Neuronal stem cell (in vitro differentiated cells): ENCODE measurements around the gene SUCLG1.

Source experiments
- DNase-seq: peaks from one replicate; pipeline ENCODE4 v3.0.0-alpha.2; 2013; ENCODE audit warnings: low spot score
- H2AFZ ChIP-seq: one replicate; pipeline ENCODE4 v1.6.1; 2013; ENCODE audit warnings: mild to moderate bottlenecking, low read length, inconsistent platforms
- H2AK5ac ChIP-seq: 2 replicates; pipeline ENCODE4 v1.6.1; 2013; ENCODE audit warnings: low read depth, mild to moderate bottlenecking, inconsistent platforms, low read length, moderate library complexity, mixed read lengths
- H2BK120ac ChIP-seq: 2 replicates; pipeline ENCODE4 v1.6.1; 2013; ENCODE audit warnings: low read depth, mild to moderate bottlenecking, inconsistent platforms, low read length, moderate library complexity, mixed read lengths
- H2BK12ac ChIP-seq: one replicate; pipeline ENCODE4 v1.6.1; 2013; ENCODE audit warnings: low read length, inconsistent platforms
- H2BK15ac ChIP-seq: 2 replicates; pipeline ENCODE4 v1.6.1; 2013; ENCODE audit warnings: mild to moderate bottlenecking, low read length, inconsistent platforms, mixed read lengths
- H2BK5ac ChIP-seq: one replicate; pipeline ENCODE4 v1.6.1; 2013; ENCODE audit warnings: inconsistent platforms, mild to moderate bottlenecking, low read length, moderate library complexity
- H3K14ac ChIP-seq: one replicate; pipeline ENCODE4 v1.6.1; 2013; ENCODE audit warnings: low read length, inconsistent platforms
- H3K18ac ChIP-seq: 2 replicates; pipeline ENCODE4 v1.6.1; 2013; ENCODE audit warnings: low read length, inconsistent platforms
- H3K23ac ChIP-seq: 2 replicates; pipeline ENCODE4 v1.6.1; 2013; ENCODE audit warnings: low read depth, mild to moderate bottlenecking, mixed read lengths, low read length, inconsistent platforms; ENCODE audit not compliant: poor library complexity
- H3K27ac ChIP-seq: replicated peaks from 3 replicates; pipeline ENCODE4 v1.5.1; 2013; ENCODE audit warnings: low read length, inconsistent platforms
- H3K27me3 ChIP-seq, 3 experiments: 2 replicates each; pipeline ENCODE4 v1.6.1; 2013; ENCODE audit warnings: low read length in 3 of 3, mild to moderate bottlenecking in 2 of 3, inconsistent platforms in 1 of 3, low read depth in 1 of 3, mixed read lengths in 1 of 3, moderate library complexity in 1 of 3; ENCODE audit not compliant: control insufficient read depth in 3 of 3, insufficient read depth in 3 of 3
- H3K36me3 ChIP-seq, 2 donors: replicated peaks in 1 of 2; 2 replicates each; pipeline ENCODE4 v1.6.1; 2013; ENCODE audit warnings: low read length in 2 of 2; ENCODE audit not compliant: control insufficient read depth in 2 of 2, insufficient read depth in 2 of 2
- H3K4ac ChIP-seq: 2 replicates; pipeline ENCODE4 v1.6.1; 2013; ENCODE audit warnings: inconsistent platforms, mild to moderate bottlenecking, low read length, moderate library complexity
- H3K4me1 ChIP-seq, 2 donors: 1 replicate in 1 of 2; 2 replicates in 1 of 2; pipeline ENCODE4 v1.6.1; 2013; ENCODE audit warnings: low read length in 2 of 2, low read depth in 1 of 2; ENCODE audit not compliant: control insufficient read depth in 2 of 2, insufficient read depth in 1 of 2
- H3K4me2 ChIP-seq: one replicate; pipeline ENCODE4 v1.6.1; 2013; ENCODE audit warnings: mild to moderate bottlenecking, low read length, inconsistent platforms; ENCODE audit not compliant: insufficient read depth, poor library complexity, severe bottlenecking
- H3K4me3 ChIP-seq, 2 donors: 2 replicates each; pipeline ENCODE4 v1.5.1; 2013; ENCODE audit warnings: low read length in 2 of 2, mild to moderate bottlenecking in 2 of 2, inconsistent platforms in 1 of 2, moderate library complexity in 1 of 2
- H3K79me1 ChIP-seq: one replicate; pipeline ENCODE4 v1.6.1; 2013; ENCODE audit warnings: low read depth, mild to moderate bottlenecking, inconsistent platforms, low read length, moderate library complexity
- H3K9ac ChIP-seq: one replicate; pipeline ENCODE4 v1.6.1; 2013; ENCODE audit warnings: mild to moderate bottlenecking, low read depth, low read length, inconsistent platforms; ENCODE audit not compliant: poor library complexity
- H3K9me3 ChIP-seq, 2 donors: replicated peaks in 1 of 2; 2 replicates each; pipeline versions ENCODE3 to v1.6.1; 2013; ENCODE audit warnings: low read length in 2 of 2, mild to moderate bottlenecking in 2 of 2, inconsistent platforms in 1 of 2, low read depth in 1 of 2, mixed read lengths in 1 of 2, moderate library complexity in 1 of 2; ENCODE audit not compliant: control insufficient read depth in 2 of 2, insufficient read depth in 1 of 2
- H4K8ac ChIP-seq: one replicate; pipeline ENCODE4 v1.6.1; 2013; ENCODE audit warnings: low read depth, mild to moderate bottlenecking, inconsistent platforms, low read length, moderate library complexity
- H4K91ac ChIP-seq: one replicate; pipeline ENCODE4 v1.6.1; 2013; ENCODE audit warnings: low read length, low read depth, mild to moderate bottlenecking, inconsistent platforms; ENCODE audit not compliant: poor library complexity
- WGBS, 2 donors: extraction: QIAGEN DNeasy Blood & Tissue Kit; methylation state at CpG; one replicate each; pipeline ENCODE4 v1.1.7; 2013; ENCODE audit warnings: missing lambda C conversion rate in 2 of 2, mixed read lengths in 1 of 2; ENCODE audit not compliant: insufficient read length in 2 of 2, insufficient replicate concordance in 1 of 2; ENCODE audit errors: extremely low coverage in 2 of 2; 5-methylcytosine and 5-hydroxymethylcytosine counted together

The SUCLG1 gene

GRCh38 chr2:84380875-84381274 lies 78.2 kb downstream of the SUCLG1 start:
- no peak overlapping the region for H4K8ac ChIP-seq
- DNase-seq, result no peak
- H3K27me3 ChIP-seq, result no peaks in the 10 kb centered on the region
- H3K4me1 ChIP-seq, result peaks cover 0 to 3% of the 10 kb centered on the region in 2 donors
- no peak overlapping the region for H3K4me3 ChIP-seq
- H2BK15ac ChIP-seq, result no peak overlapping the region
- no peak overlapping the region for H2BK120ac ChIP-seq
- H2BK12ac ChIP-seq, result no peak overlapping the region
- no peak overlapping the region for H3K4me2 ChIP-seq
- no peak overlapping the region for H4K91ac ChIP-seq
- no peak overlapping the region for H2AFZ ChIP-seq
- no peaks in the 10 kb centered on the region for H3K79me1 ChIP-seq
- H3K9me3 ChIP-seq, result no peaks in the 10 kb centered on the region
- H3K36me3 ChIP-seq, result no peaks in the 10 kb centered on the region
- no peak overlapping the region for H3K4ac ChIP-seq
- H3K18ac ChIP-seq, result no peak overlapping the region
- no peak overlapping the region for H3K14ac ChIP-seq
- no peak overlapping the region for H3K27ac ChIP-seq
- no peak overlapping the region for H3K23ac ChIP-seq
- H2AK5ac ChIP-seq, result no peak overlapping the region
- H2BK5ac ChIP-seq, result no peak overlapping the region
- no peak overlapping the region for H3K9ac ChIP-seq

GRCh38 chr2:84378960-84379359 lies 80.1 kb downstream of the SUCLG1 start:
- no peak overlapping the region for H3K4me2 ChIP-seq

GRCh38 chr2:84375020-84375419 lies 84.1 kb downstream of the SUCLG1 start:
- no CpG with 5 or more reads among the region's 3 CpGs for WGBS, 2 donors
- H3K4me3 ChIP-seq, result no peak overlapping the region

More at GRCh38 chr2:84378960-84379359, 80.1 kb downstream of the SUCLG1 start:
- Histone ChIP-seq H3K4ac (no peak overlapping the region), H2BK120ac (no peak overlapping the region), H3K79me1 (no peaks in the 10 kb centered on the region), H3K9ac (no peak overlapping the region), H2BK12ac (no peak overlapping the region), H3K14ac (no peak overlapping the region), H3K23ac (no peak overlapping the region), H3K4me3 (no peak overlapping the region), H3K36me3 (no peaks in the 10 kb centered on the region), H2AFZ (no peak overlapping the region), H3K9me3 (no peaks in the 10 kb centered on the region), H3K18ac (no peak overlapping the region), H4K91ac (no peak overlapping the region), H2BK5ac (no peak overlapping the region), H3K27ac (no peak overlapping the region), H2AK5ac (no peak overlapping the region), H2BK15ac (no peak overlapping the region), H3K27me3 (no peaks in the 10 kb centered on the region), H3K4me1 (peaks cover 0 to 1% of the 10 kb centered on the region in 2 donors), H4K8ac (no peak overlapping the region)
- WGBS, 2 donors, result no CpG with 5 or more reads among the region's 1 CpG
- no peak for DNase-seq

GRCh38 chr2:84373866-84374265 lies 85.2 kb downstream of the SUCLG1 start:
- H2AFZ ChIP-seq, result no peak overlapping the region
- H3K9ac ChIP-seq, result no peak overlapping the region
- no peak for DNase-seq
- no peak overlapping the region for H3K4me2 ChIP-seq
- H3K79me1 ChIP-seq, result no peaks in the 10 kb centered on the region
- H3K36me3 ChIP-seq, result no peaks in the 10 kb centered on the region
- H3K4me3 ChIP-seq, result no peak overlapping the region
- no peak overlapping the region for H2BK120ac ChIP-seq
- no peak overlapping the region for H3K4ac ChIP-seq
- H3K4me1 ChIP-seq, result peaks cover 0 to 1% of the 10 kb centered on the region in 2 donors
- no CpG with 5 or more reads among the region's 5 CpGs for WGBS, 2 donors
- no peak overlapping the region for H4K8ac ChIP-seq
- H2BK15ac ChIP-seq, result no peak overlapping the region
- no peak overlapping the region for H2AK5ac ChIP-seq
- H4K91ac ChIP-seq, result no peak overlapping the region
- H3K23ac ChIP-seq, result no peak overlapping the region
- no peak overlapping the region for H3K27ac ChIP-seq
- no peaks in the 10 kb centered on the region for H3K27me3 ChIP-seq
- no peaks in the 10 kb centered on the region for H3K9me3 ChIP-seq
- no peak overlapping the region for H3K14ac ChIP-seq
- no peak overlapping the region for H3K18ac ChIP-seq
- H2BK12ac ChIP-seq, result no peak overlapping the region
- no peak overlapping the region for H2BK5ac ChIP-seq

More at GRCh38 chr2:84375020-84375419, 84.1 kb downstream of the SUCLG1 start:
- H3K9me3 ChIP-seq, result no peaks in the 10 kb centered on the region
- H2AK5ac ChIP-seq, result no peak overlapping the region
- H2BK5ac ChIP-seq, result no peak overlapping the region
- DNase-seq, result no peak
- no peak overlapping the region for H3K4ac ChIP-seq
- H4K8ac ChIP-seq, result no peak overlapping the region
- no peaks in the 10 kb centered on the region for H3K27me3 ChIP-seq
- no peak overlapping the region for H3K27ac ChIP-seq
- no peaks in the 10 kb centered on the region for H3K36me3 ChIP-seq
- no peak overlapping the region for H3K14ac ChIP-seq
- no peak overlapping the region for H3K23ac ChIP-seq
- no peak overlapping the region for H2BK15ac ChIP-seq
- H2BK12ac ChIP-seq, result no peak overlapping the region
- no peak overlapping the region for H2BK120ac ChIP-seq
- H3K79me1 ChIP-seq, result no peaks in the 10 kb centered on the region
- H3K18ac ChIP-seq, result no peak overlapping the region
- no peak overlapping the region for H4K91ac ChIP-seq
- peaks cover 0 to 1% of the 10 kb centered on the region in 2 donors for H3K4me1 ChIP-seq
- no peak overlapping the region for H3K9ac ChIP-seq
- no peak overlapping the region for H3K4me2 ChIP-seq
- H2AFZ ChIP-seq, result no peak overlapping the region
